Naive B cell (primary cell): ENCODE data around the gene TAB2. TPM values are rescaled to one million over a fixed set of nuclear protein-coding genes. Genes with fewer than 3 reads are reported as not detected.

Experiments
- ATAC-seq, 2 donors: fragments of 150-1000 bp; cut with Tn5 transposase; 2 replicates each; pipeline ENCODE4 v1.10.0; 2021; ENCODE audit warnings: low read depth in 2 of 2, mild to moderate bottlenecking in 2 of 2, moderate library complexity in 2 of 2
- DNase-seq: peaks from one replicate; pipeline ENCODE4 v3.0.0; 2022
- H3K27ac Mint-ChIP-seq, 6 donors: one replicate each; pipeline ENCODE4 v1.8.0; 2020 to 2022; ENCODE audit warnings: mild to moderate bottlenecking in 6 of 6, mixed read lengths in 6 of 6, moderate library complexity in 5 of 6, inconsistent platforms in 2 of 6
- H3K27me3 Mint-ChIP-seq, 3 donors: one replicate each; pipeline ENCODE4 v1.8.0; 2021 to 2022; ENCODE audit warnings: mixed read lengths in 3 of 3, mild to moderate bottlenecking in 1 of 3
- H3K36me3 Mint-ChIP-seq, 2 donors: one replicate each; pipeline ENCODE4 v1.8.0; 2020 to 2022; ENCODE audit warnings: mixed read lengths in 2 of 2, inconsistent platforms in 1 of 2, mild to moderate bottlenecking in 1 of 2
- H3K4me1 Mint-ChIP-seq, 3 donors: one replicate each; pipeline ENCODE4 v1.8.0; 2020 to 2022; ENCODE audit warnings: mixed read lengths in 3 of 3, inconsistent platforms in 1 of 3, mild to moderate bottlenecking in 1 of 3, moderate library complexity in 1 of 3
- H3K4me3 Mint-ChIP-seq, 8 donors: one replicate each; pipeline ENCODE4 v1.8.0; 2020 to 2022; ENCODE audit warnings: mild to moderate bottlenecking in 8 of 8, mixed read lengths in 8 of 8, moderate library complexity in 8 of 8, inconsistent platforms in 2 of 8
- H3K9me3 Mint-ChIP-seq, 7 donors: one replicate each; pipeline ENCODE4 v1.8.0; 2020 to 2022; ENCODE audit warnings: mixed read lengths in 7 of 7, mild to moderate bottlenecking in 5 of 7, inconsistent platforms in 2 of 7, moderate library complexity in 1 of 7
- polyA plus RNA-seq, 6 donors: library from polyadenylated mRNA; unstranded; fragments of 300-500 nt; fragmentation: Illumina TruSeq; gene quantifications; one replicate each; pipeline ENCODE4 v1.2.3, GENCODE V29; 2021; ENCODE audit warnings: low read depth in 6 of 6

Gene TAB2
- polyA plus RNA-seq, 6 donors from 2014 or later = 7.7 to 13.5 (median 10.1) TPM

DNA sequence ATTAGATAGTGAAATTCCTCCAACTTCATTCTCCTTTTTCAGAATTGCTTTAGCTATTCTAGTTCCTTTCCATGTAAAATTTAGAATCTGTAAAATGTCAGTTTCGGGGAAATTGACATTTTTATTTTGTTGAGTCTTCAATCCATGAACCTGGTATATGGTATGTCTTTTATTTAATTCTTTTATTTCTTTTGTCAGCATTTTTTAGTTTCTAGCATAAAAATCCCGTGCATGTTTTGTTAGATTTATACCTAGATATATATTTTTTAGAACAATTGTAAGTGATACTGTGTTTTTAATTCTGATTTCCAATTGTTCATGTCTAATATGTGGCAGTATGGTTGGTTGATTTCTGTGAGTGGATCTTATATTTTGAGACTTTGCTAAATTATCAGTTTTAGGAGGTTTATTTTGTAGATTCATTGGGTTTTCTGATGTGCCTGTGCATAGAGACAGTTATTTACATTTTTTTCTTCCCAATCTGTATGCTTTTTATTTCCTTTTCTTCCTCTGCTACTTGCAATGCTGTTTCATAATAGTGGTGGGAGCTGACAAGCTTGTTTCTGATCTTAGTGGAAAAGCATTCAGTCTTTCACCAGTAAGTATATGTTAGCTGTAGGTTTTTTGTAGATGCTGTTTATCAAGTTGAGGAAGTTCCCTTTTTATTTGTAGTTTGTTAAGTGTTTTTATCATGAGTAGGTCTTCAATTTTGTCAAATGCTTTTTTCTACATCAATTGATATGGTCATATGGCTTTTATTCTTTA is 13.7 kb downstream of the TAB2 start:
- ATAC-seq (no peak), DNase-seq (no peak)
- Mint-ChIP-seq H3K9me3 (no peaks in the 10 kb centered on the region), H3K27me3 (no peaks in the 10 kb centered on the region), H3K4me1 (peaks cover 62 to 89% (median 79%) of the 10 kb centered on the region in 3 donors), H3K4me3 (peak overlapping the region in 5 of 8 donors; percentile 4 to 45 (median 23)), H3K27ac (peak overlapping the region in 4 of 6 donors; percentile 30 to 67 (median 55)), H3K36me3 (no peaks in the 10 kb centered on the region)

DNA sequence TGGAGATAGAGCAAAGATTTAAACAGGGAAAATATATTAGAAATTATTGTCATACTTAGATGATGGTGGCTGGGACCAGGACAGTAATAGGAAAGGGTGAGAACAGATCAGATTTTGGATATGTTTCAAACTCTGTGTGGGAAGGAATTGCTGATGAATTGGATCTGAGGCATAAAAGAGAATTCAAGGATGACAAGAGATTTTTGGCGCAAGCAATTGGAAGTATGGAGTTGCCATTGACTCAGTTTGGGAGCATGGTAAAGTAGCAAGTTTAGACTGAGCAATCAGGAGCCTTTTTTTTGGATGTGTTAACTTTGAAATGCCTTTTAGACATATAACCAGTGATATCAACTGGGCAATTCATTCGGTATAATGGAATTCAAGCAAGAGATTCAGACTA is 14.4 kb downstream of the TAB2 start:
- ATAC-seq = no peak
- H3K4me3 Mint-ChIP-seq = peak overlapping the region in 3 of 8 donors; percentile 23 to 45 (median 28)
- no peak for DNase-seq
- H3K27me3 Mint-ChIP-seq = no peaks in the 10 kb centered on the region
- H3K9me3 Mint-ChIP-seq = no peaks in the 10 kb centered on the region
- H3K4me1 Mint-ChIP-seq = peaks cover 65 to 92% (median 84%) of the 10 kb centered on the region in 3 donors
- no peaks in the 10 kb centered on the region for H3K36me3 Mint-ChIP-seq
- peak overlapping the region in 5 of 6 donors; percentile 5 to 67 (median 33) for H3K27ac Mint-ChIP-seq

DNA sequence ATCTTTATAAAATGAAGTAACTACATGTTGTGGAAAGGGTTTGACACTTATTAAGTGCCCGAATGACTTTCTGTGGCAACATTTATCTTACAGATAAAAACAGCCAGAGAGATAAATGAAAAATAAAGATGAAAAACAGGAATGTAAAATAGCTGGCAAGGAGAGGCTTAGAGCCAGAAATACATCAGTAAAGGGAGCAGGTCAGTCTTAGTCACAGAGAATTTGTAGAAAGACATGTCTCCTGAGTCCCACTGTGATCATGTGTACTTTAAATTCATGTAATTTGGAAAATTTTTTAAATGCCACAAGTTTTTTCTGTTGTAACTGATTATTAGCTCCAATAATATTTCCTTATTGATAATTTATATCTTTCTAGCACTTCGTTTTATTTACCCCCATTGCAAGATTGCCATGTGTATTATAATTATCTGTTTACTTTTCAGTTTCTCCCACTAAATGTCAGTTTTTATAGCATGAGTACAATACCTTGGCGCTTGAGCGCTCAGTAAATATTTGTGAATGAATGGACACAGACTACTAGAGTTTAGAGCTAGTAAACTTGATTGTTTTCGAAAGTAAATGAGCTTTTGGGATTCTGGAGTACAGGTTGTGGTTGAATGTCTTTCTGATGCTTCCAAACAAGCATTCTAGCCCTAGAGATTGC is 15.2 kb downstream of the TAB2 start:
- Mint-ChIP-seq H3K27ac (peak overlapping the region in 3 of 6 donors; percentile 13 to 58 (median 38)), H3K27me3 (no peaks in the 10 kb centered on the region), H3K4me1 (peaks cover 69 to 91% (median 87%) of the 10 kb centered on the region in 3 donors), H3K36me3 (no peaks in the 10 kb centered on the region), H3K9me3 (no peaks in the 10 kb centered on the region), H3K4me3 (no peak overlapping the region)
- DNase-seq = no peak
- ATAC-seq = no peak

DNA sequence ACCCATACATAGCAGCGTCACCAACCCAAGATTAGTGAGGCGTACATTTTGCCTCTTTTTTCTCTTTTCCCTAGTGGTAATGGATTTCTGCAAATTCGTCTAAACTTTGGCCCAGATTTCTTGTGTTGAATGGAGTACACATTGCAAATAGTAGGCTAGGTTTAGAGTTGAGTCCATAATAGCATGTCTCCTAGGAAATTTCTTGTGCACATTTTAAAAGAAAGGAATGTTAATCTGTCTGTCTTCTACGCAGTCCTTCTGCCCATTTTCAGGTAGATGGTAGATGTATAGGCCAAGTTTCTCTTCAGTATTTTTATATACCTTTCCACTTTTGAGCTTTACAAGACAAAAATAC is 15.7 kb downstream of the TAB2 start:
- Mint-ChIP-seq H3K4me1 (peaks cover 74 to 93% (median 87%) of the 10 kb centered on the region in 3 donors), H3K27me3 (no peaks in the 10 kb centered on the region), H3K36me3 (no peaks in the 10 kb centered on the region), H3K9me3 (no peaks in the 10 kb centered on the region), H3K27ac (peak overlapping the region in 2 of 6 donors; percentile 13 to 50), H3K4me3 (no peak overlapping the region)
- no peak for ATAC-seq
- DNase-seq = no peak

DNA sequence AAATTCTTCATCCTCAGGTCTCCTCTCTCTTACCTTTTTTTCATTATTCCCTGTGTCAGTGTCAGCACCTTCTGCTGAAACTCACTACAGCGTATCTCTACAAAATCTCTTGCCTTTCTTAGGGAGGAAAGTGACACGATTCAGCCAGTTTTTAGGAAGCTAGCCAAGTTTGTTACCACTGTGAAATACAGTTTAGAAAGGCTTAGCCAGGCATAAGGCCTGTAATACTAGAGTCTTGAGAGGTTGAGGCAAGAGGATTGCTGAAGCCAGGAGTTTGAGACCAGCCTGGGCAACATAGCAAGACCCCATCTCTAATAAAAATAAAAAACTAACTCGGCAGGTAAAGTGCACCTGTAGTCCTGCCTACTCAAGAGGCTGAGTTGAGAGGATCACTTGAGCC is 16.7 kb downstream of the TAB2 start:
- peaks cover 73 to 91% (median 85%) of the 10 kb centered on the region in 3 donors for H3K4me1 Mint-ChIP-seq
- H3K4me3 Mint-ChIP-seq = peak overlapping the region in 1 of 8 donors; percentile 11
- H3K27ac Mint-ChIP-seq = peak overlapping the region in 4 of 6 donors; percentile 11 to 62 (median 38)
- no peaks in the 10 kb centered on the region for H3K36me3 Mint-ChIP-seq
- no peaks in the 10 kb centered on the region for H3K9me3 Mint-ChIP-seq
- DNase-seq (no peak), ATAC-seq (no peak)
- H3K27me3 Mint-ChIP-seq = no peaks in the 10 kb centered on the region

DNA sequence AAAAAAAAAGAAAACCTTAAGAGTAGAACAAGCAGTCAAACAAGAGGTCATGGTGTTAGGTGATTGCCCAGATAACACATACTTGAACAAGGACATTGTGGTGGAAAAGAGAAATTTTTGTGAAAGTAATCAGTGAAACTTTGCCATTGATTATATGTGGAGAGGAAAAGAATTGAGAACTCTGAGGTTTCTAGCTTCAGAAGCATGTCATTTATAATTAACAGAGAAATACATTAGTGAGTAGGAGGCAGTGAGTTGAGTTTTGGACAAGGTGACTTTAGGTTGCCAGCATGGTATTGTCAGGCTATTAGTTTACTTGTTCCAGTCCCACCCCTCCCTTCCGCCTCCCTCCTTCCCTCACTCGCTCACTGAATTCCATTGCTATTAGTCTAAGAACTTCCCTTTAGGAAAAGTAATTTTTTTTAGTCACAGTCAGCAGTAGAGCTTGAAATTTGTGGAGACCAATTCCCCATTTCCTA is 17.2 kb downstream of the TAB2 start:
- Mint-ChIP-seq H3K4me3 (no peak overlapping the region), H3K27me3 (no peaks in the 10 kb centered on the region), H3K9me3 (no peaks in the 10 kb centered on the region), H3K4me1 (peaks cover 69 to 87% (median 80%) of the 10 kb centered on the region in 3 donors), H3K27ac (peak overlapping the region in 3 of 6 donors; percentile 14 to 62 (median 61)), H3K36me3 (no peaks in the 10 kb centered on the region)
- ATAC-seq (no peak), DNase-seq (no peak)

DNA sequence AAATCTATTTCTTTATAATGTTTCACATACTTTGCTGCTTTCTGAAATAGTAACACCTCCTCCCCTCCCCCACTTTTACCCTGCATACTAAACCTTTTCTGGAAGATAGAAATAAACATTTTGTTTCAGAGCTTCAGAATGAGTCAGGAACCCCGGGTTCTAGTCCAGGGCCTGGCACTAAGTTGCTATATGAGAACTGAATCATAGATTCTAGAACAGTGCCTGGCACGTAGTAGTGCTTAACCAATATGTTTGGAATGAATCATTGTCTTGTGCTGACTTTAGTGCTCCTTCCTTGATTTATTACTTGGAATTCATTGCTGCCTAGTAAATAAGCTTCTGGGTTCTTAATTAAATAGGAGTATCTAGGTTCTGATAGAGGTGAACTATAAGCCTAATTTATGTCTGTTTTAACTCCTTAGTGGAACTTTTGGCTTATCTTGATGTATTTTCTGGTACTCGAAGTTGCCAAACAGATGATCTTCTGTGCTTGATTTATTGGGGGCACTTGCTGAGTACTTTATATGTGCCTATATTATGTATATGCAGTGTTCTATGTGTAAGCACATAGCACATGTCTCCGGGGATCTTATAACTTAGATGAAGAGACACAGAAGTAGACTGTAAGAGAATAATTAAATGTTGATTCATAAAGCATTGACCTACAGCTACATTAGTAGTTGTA is 18.6 kb downstream of the TAB2 start:
- H3K27me3 Mint-ChIP-seq = no peaks in the 10 kb centered on the region
- no peak for ATAC-seq
- H3K9me3 Mint-ChIP-seq = no peaks in the 10 kb centered on the region
- H3K4me1 Mint-ChIP-seq = peaks cover 58 to 81% (median 71%) of the 10 kb centered on the region in 3 donors
- no peak for DNase-seq
- H3K27ac Mint-ChIP-seq = peak overlapping the region in 5 of 6 donors; percentile 0 to 43 (median 24)
- no peaks in the 10 kb centered on the region for H3K36me3 Mint-ChIP-seq
- H3K4me3 Mint-ChIP-seq = peak overlapping the region in 3 of 8 donors; percentile 16 to 52 (median 29)

DNA sequence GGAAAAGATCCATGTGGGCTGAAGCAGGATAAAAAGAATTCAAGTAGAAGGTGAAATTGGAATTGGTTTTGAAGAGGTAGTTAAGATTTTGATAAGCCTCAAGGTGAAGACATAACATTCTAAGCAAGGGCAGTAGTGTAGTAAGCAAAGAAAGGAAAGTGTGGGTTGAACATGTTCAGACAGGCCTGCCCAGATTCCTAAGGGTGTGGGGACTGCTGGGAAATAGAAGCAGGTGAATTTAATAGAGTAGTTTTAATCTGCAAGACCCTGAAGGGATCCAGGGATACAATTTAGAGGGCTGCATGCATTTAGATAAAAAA is 19.1 kb downstream of the TAB2 start:
- Mint-ChIP-seq H3K4me1 (peaks cover 57 to 81% (median 71%) of the 10 kb centered on the region in 3 donors), H3K36me3 (no peaks in the 10 kb centered on the region), H3K27me3 (no peaks in the 10 kb centered on the region), H3K9me3 (no peaks in the 10 kb centered on the region), H3K4me3 (peak overlapping the region in 3 of 8 donors; percentile 10 to 29 (median 16)), H3K27ac (peak overlapping the region in 3 of 6 donors; percentile 0 to 43 (median 0))
- ATAC-seq (no peak), DNase-seq (no peak)

DNA sequence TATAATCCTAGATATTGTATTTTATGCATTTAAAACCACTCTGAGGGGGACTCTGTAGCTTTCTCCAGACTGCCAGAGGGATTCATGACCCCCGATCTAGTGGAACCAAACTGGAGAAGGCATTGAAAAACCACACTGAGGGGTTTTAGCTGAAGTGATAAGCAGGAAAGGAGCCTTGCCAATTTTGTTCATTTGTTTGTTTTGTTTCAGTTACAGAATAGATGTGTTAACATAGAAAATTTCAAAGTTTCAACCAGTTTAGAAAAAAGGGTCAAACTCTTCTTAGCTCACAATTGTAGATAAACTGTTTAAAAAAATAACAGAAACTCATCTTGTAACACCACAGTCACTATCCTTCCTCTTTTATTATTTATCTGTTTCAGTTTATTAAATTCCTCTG is 19.8 kb downstream of the TAB2 start:
- no peak for DNase-seq
- H3K27ac Mint-ChIP-seq = peak overlapping the region in 4 of 6 donors; percentile 40 to 49 (median 46)

DNA sequence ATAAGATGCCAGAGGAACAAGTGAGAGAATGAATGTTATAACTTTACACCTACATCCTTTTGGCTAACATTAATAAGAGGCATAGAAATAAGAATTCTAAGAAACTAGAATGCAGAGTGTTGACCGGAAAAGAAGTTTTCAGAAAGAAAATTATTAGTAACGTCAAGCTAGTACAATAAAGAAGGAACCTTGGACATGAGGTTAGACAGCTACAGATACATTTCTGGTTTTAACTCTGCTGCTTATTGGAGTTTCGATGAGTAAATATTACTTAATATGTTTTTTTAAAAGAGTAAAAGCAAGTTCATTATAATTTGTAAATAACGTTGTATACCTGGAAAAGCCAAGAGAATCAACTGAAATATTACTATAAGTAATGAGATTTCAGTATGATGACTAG is 22.7 kb downstream of the TAB2 start:
- no peaks in the 10 kb centered on the region for H3K36me3 Mint-ChIP-seq
- no peaks in the 10 kb centered on the region for H3K27me3 Mint-ChIP-seq
- H3K9me3 Mint-ChIP-seq = no peaks in the 10 kb centered on the region
- ATAC-seq = no peak
- peak overlapping the region in 1 of 6 donors; percentile 52 for H3K27ac Mint-ChIP-seq
- no peak overlapping the region for H3K4me3 Mint-ChIP-seq
- H3K4me1 Mint-ChIP-seq = peaks cover 44 to 71% (median 65%) of the 10 kb centered on the region in 3 donors
- DNase-seq = no peak

More for the DNA sequence above, 19.8 kb downstream of the TAB2 start:
- H3K4me1 Mint-ChIP-seq = peaks cover 56 to 81% (median 71%) of the 10 kb centered on the region in 3 donors
- no peaks in the 10 kb centered on the region for H3K36me3 Mint-ChIP-seq
- peak in 1 of 2 donors; percentile 21 for ATAC-seq
- H3K9me3 Mint-ChIP-seq = no peaks in the 10 kb centered on the region
- peak overlapping the region in 4 of 8 donors; percentile 15 to 48 (median 32) for H3K4me3 Mint-ChIP-seq
- H3K27me3 Mint-ChIP-seq = no peaks in the 10 kb centered on the region

DNA sequence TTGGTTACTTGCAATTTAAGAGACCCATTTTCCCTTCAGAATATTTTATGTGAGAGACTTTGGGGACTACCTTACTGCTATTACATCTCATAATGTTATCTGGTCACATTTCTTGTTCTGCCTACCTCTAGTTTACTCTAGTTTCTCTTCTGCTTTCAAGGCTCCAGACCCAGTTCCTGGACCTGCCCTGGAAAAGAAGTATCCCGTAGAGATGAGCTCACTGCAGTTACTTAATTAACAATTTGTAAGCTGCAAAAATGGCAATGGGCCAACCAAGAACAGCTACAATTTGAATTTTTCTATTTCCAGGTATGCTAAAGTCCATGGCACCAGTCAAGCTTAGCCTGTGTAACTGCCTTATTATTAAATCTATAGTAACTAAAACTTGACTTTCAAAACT is 25.0 kb downstream of the TAB2 start:
- Mint-ChIP-seq H3K36me3 (no peaks in the 10 kb centered on the region), H3K27me3 (no peaks in the 10 kb centered on the region), H3K9me3 (no peaks in the 10 kb centered on the region), H3K4me3 (peak overlapping the region in 2 of 8 donors; percentile 26 to 29), H3K4me1 (peaks cover 42 to 58% (median 56%) of the 10 kb centered on the region in 3 donors), H3K27ac (peak overlapping the region in 2 of 6 donors; percentile 56 to 62)
- ATAC-seq (peak; percentile 69 to 76), DNase-seq (peak; percentile 10)

DNA sequence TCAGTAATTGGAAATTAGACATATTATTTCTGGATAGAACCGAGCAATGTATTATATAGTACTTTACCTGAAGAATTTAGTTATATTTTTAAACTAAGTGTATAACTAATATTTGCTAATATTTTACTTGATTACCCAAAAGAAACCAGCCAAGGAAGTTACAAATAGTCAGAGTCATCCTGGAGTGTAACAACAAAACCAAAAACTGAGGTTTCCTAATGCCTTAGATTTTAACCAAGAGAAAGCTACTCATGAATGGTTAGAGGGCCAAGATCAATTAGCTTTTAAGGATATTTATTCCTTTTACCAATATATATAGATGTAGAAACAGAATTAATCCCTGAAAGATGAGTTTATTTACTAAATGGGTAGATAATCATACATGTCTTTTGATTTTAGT is 26.0 kb downstream of the TAB2 start:
- Mint-ChIP-seq H3K4me1 (peaks cover 38 to 54% (median 53%) of the 10 kb centered on the region in 3 donors), H3K4me3 (no peak overlapping the region), H3K9me3 (no peaks in the 10 kb centered on the region), H3K36me3 (peaks cover 0 to 4% of the 10 kb centered on the region in 2 donors), H3K27ac (no peak overlapping the region), H3K27me3 (no peaks in the 10 kb centered on the region)
- DNase-seq = no peak
- no peak for ATAC-seq

DNA sequence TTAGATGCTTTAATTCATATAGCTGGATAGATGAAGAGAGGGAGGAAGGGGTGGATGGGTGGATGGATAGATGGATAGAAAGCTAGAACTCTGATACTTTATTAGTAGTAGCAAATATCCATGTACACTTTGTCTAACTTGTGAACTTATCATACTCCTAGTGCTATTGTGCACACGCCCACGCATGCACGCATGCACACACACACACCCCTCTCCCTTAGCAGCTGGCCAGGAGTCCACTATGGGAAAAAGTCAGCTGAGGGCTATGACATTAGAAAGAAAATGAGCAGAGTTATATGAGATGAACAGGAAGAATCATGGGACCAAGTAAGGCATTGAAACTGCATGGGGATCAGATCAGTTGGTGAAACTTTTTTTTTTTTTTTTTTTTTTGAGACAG is 28.6 kb downstream of the TAB2 start:
- ATAC-seq (no peak), DNase-seq (no peak)
- Mint-ChIP-seq H3K4me1 (peaks cover 37 to 64% (median 61%) of the 10 kb centered on the region in 3 donors), H3K36me3 (peaks cover 0 to 4% of the 10 kb centered on the region in 2 donors), H3K9me3 (no peaks in the 10 kb centered on the region), H3K4me3 (no peak overlapping the region), H3K27ac (no peak overlapping the region), H3K27me3 (no peaks in the 10 kb centered on the region)
